ENCODE data around the gene ZDHHC7.

- no peak for TF ChIP-seq CTCF (conservative IDR thresholded peaks at IDR 0.05; ENCODE audit: low read length)
- TF ChIP-seq EZH2phosphoT487 (IDR thresholded peaks at IDR 0.05; ENCODE audit: borderline replicate concordance, low read depth, low read length), result no peak
Measured at GRCh38 chr16:84953190-84953746, 58.1 kb downstream of the ZDHHC7 start.
